Ascending aorta (tissue), 2 donors: Measurements from ENCODE around the gene SETBP1. TPM values are rescaled to one million over a fixed set of nuclear protein-coding genes. Genes with fewer than 3 reads are reported as not detected.

Experiments used
- DNase-seq, 2 donors: peaks; one replicate each; pipeline ENCODE4 v3.0.0-alpha.2; 2019; ENCODE audit warnings: low spot score in 2 of 2
- H3K27ac ChIP-seq, 2 donors: fragments of 200-600 bp; sonication (generic); one replicate each; pipeline ENCODE4 v1.5.1; 2016 to 2017; ENCODE audit warnings: mild to moderate bottlenecking in 1 of 2
- H3K27me3 ChIP-seq: fragments of 200-600 bp; sonication (generic); one replicate; pipeline ENCODE4 v1.5.1; 2017
- H3K36me3 ChIP-seq, 2 donors: fragments of 200-600 bp; sonication (generic); one replicate each; pipeline ENCODE4 v1.5.1; 2016
- H3K4me1 ChIP-seq, 2 donors: fragments of 200-600 bp; sonication (generic); one replicate each; pipeline ENCODE4 v1.5.1; 2016 to 2017; ENCODE audit warnings: mild to moderate bottlenecking in 1 of 2
- H3K4me3 ChIP-seq, 2 donors: fragments of 200-600 bp; sonication (generic); one replicate each; pipeline ENCODE4 v1.5.1; 2016 to 2017; ENCODE audit warnings: mild to moderate bottlenecking in 1 of 2
- H3K9me3 ChIP-seq, 2 donors: fragments of 200-600 bp; sonication (generic); one replicate each; pipeline ENCODE4 v1.5.1; 2016
- CTCF ChIP-seq, 3 experiments: fragments of 200-600 bp in 2 of 3; fragments of 450-650 bp in 1 of 3; sonication (generic) in 2 of 3; IDR thresholded peaks; one replicate each; pipeline ENCODE4 v1.5.1; 2016 to 2019; ENCODE audit warnings: antibody characterized with exemption in 3 of 3, mild to moderate bottlenecking in 1 of 3, moderate library complexity in 1 of 3
- intact Hi-C: fragments of 100-400 bp; cut with DNase I; formaldehyde crosslinking; loops from one replicate; pipeline ENCODE4 v1.15.1; 2023
- total RNA-seq: library from RNA; depleted of rRNA; stranded (reverse); fragments of >200 nt; gene quantifications from one replicate; pipeline ENCODE4 v1.1.0, GENCODE V29; 2016

The SETBP1 gene
- total RNA-seq, 1 donor from 2014 or later, result 23.5 TPM

GRCh38 chr18:44862112-44862511 lies 181.4 kb downstream of the SETBP1 start:
- H3K36me3 ChIP-seq, result no peaks in the 10 kb centered on the region
- intact Hi-C loops, result no loop called here
- H3K9me3 ChIP-seq, result no peaks in the 10 kb centered on the region
- DNase-seq, result no peak
- H3K4me3 ChIP-seq, result no peak overlapping the region
- H3K27me3 ChIP-seq, result no peaks in the 10 kb centered on the region
- H3K27ac ChIP-seq, result no peak overlapping the region
- no peak for TF ChIP-seq CTCF (IDR thresholded peaks at IDR 0.05)
- peaks cover 0 to 4% of the 10 kb centered on the region in 2 donors for H3K4me1 ChIP-seq

GRCh38 chr18:44866103-44866502 lies 185.4 kb downstream of the SETBP1 start:
- no peak for DNase-seq
- Histone ChIP-seq H3K4me1 (peaks cover 0 to 8% of the 10 kb centered on the region in 2 donors), H3K27ac (no peak overlapping the region), H3K36me3 (peaks cover 0 to 3% of the 10 kb centered on the region in 2 donors), H3K4me3 (no peak overlapping the region), H3K27me3 (no peaks in the 10 kb centered on the region), H3K9me3 (no peaks in the 10 kb centered on the region)
- no peak for TF ChIP-seq CTCF (IDR thresholded peaks at IDR 0.05)
- intact Hi-C loops, result no loop called here

- H3K27ac ChIP-seq, result no peak overlapping the region
- no peak for DNase-seq
- H3K4me3 ChIP-seq, result no peak overlapping the region
- H3K27me3 ChIP-seq, result no peaks in the 10 kb centered on the region
- H3K4me1 ChIP-seq, result peaks cover 0 to 8% of the 10 kb centered on the region in 2 donors
- no peak for TF ChIP-seq CTCF (IDR thresholded peaks at IDR 0.05)
- intact Hi-C loops, result no loop called here
- H3K36me3 ChIP-seq, result peaks cover 2 to 3% of the 10 kb centered on the region in 2 donors
- H3K9me3 ChIP-seq, result no peaks in the 10 kb centered on the region
Observed at GRCh38 chr18:44869533-44869932, 188.8 kb downstream of the SETBP1 start.

- H3K4me1 ChIP-seq, result peaks cover 0 to 8% of the 10 kb centered on the region in 2 donors
- no peak overlapping the region for H3K27ac ChIP-seq
- H3K27me3 ChIP-seq, result no peaks in the 10 kb centered on the region
- no peak for DNase-seq
- no peak for TF ChIP-seq CTCF (IDR thresholded peaks at IDR 0.05)
- H3K9me3 ChIP-seq, result no peaks in the 10 kb centered on the region
- intact Hi-C loops, result no loop called here
- no peak overlapping the region for H3K4me3 ChIP-seq
- H3K36me3 ChIP-seq, result peaks cover 2 to 3% of the 10 kb centered on the region in 2 donors
Observed at GRCh38 chr18:44870631-44871502, 190.2 kb downstream of the SETBP1 start.

GRCh38 chr18:44871771-44872170 lies 191.1 kb downstream of the SETBP1 start:
- H3K27me3 ChIP-seq, result no peaks in the 10 kb centered on the region
- intact Hi-C loops, result no loop called here
- H3K36me3 ChIP-seq, result peaks cover 2 to 3% of the 10 kb centered on the region in 2 donors
- H3K9me3 ChIP-seq, result no peaks in the 10 kb centered on the region
- H3K27ac ChIP-seq, result no peak overlapping the region
- DNase-seq, result no peak
- no peak overlapping the region for H3K4me3 ChIP-seq
- H3K4me1 ChIP-seq, result peaks cover 0 to 8% of the 10 kb centered on the region in 2 donors
- no peak for TF ChIP-seq CTCF (IDR thresholded peaks at IDR 0.05)
